Gastrocnemius medialis (tissue), 4 donors: ENCODE results near the gene CCDC92B. TPM values are rescaled to one million over a fixed set of nuclear protein-coding genes. Genes with fewer than 3 reads are reported as not detected.
"Not testable (repeated sequence)": the region's sequence is repeated elsewhere in the genome, so short reads cannot be mapped to it uniquely, and the experiment has no call there.

Experiments
- ATAC-seq, 2 donors: fragments of 150-250 bp; one replicate each; pipeline ENCODE4 v1.9.1; 2016
- DNase-seq, 2 donors: peaks; one replicate each; pipeline ENCODE4 v3.0.0-alpha.2; 2019
- H3K27ac ChIP-seq, 4 donors: fragments of 200-600 bp; sonication (generic); 1 replicate in 1 of 4; 2 replicates in 3 of 4; pipeline ENCODE4 v1.5.1; 2016 to 2018; ENCODE audit warnings: mild to moderate bottlenecking in 2 of 4, moderate library complexity in 1 of 4
- H3K27me3 ChIP-seq, 3 donors: fragments of 200-600 bp; sonication (generic) in 2 of 3; 1 replicate in 1 of 3; 2 replicates in 2 of 3; pipeline versions ENCODE4 v1.5.1 to v1.6.0; 2016 to 2019; ENCODE audit warnings: mild to moderate bottlenecking in 1 of 3, moderate library complexity in 1 of 3
- H3K36me3 ChIP-seq, 2 donors: fragments of 200-600 bp; sonication (generic) in 1 of 2; one replicate each; pipeline ENCODE4 v1.5.1; 2017 to 2018
- H3K4me1 ChIP-seq, 2 donors: fragments of 200-600 bp; sonication (generic) in 1 of 2; one replicate each; pipeline ENCODE4 v1.5.1; 2016 to 2017; ENCODE audit warnings: mild to moderate bottlenecking in 2 of 2
- H3K4me3 ChIP-seq, 4 donors: fragments of 200-600 bp; sonication (generic) in 3 of 4; 1 replicate in 1 of 4; 2 replicates in 3 of 4; pipeline ENCODE4 v1.5.1; 2016 to 2019; ENCODE audit warnings: mild to moderate bottlenecking in 2 of 4
- H3K9me3 ChIP-seq, 3 donors: fragments of 200-600 bp; sonication (generic) in 2 of 3; 1 replicate in 1 of 3; 2 replicates in 2 of 3; pipeline ENCODE4 v1.5.1; 2016 to 2019
- CTCF ChIP-seq, 5 experiments: fragments of 450-650 bp in 3 of 5; fragments of 200-600 bp in 2 of 5; sonication (generic) in 2 of 5; IDR thresholded peaks in 4 of 5; conservative IDR thresholded peaks in 1 of 5; 1 replicate in 4 of 5; 2 replicates in 1 of 5; pipeline ENCODE4 v1.5.1; 2016 to 2019; ENCODE audit warnings: antibody characterized with exemption in 5 of 5, mild to moderate bottlenecking in 3 of 5, moderate library complexity in 3 of 5
- POLR2A ChIP-seq, 2 donors: fragments of 450-650 bp; IDR thresholded peaks; one replicate each; pipeline ENCODE4 v1.6.1; 2017; ENCODE audit warnings: antibody characterized with exemption in 2 of 2, mild to moderate bottlenecking in 2 of 2, moderate library complexity in 2 of 2
- in situ Hi-C, 4 donors: fragments of 200-750 bp; cut with MboI; loops; one replicate each; pipeline versions ENCODE4 v1.15.0 to v1.8.0; 2017; ENCODE audit warnings: low sequenced_read_pairs in 4 of 4
- intact Hi-C: fragments of 100-400 bp; cut with DNase I; formaldehyde crosslinking; loops from one replicate; pipeline ENCODE4 v1.15.1; 2023; ENCODE audit warnings: low total_unique reads
- total RNA-seq, 4 donors: library from RNA; depleted of rRNA; stranded (reverse); fragments of >200 nt; gene quantifications; one replicate each; pipeline versions ENCODE4 v1.1.0 to v1.2.3, GENCODE V29; 2016

The CCDC92B gene
- total RNA-seq, 4 donors from 2014 or later: not detected

DNA sequence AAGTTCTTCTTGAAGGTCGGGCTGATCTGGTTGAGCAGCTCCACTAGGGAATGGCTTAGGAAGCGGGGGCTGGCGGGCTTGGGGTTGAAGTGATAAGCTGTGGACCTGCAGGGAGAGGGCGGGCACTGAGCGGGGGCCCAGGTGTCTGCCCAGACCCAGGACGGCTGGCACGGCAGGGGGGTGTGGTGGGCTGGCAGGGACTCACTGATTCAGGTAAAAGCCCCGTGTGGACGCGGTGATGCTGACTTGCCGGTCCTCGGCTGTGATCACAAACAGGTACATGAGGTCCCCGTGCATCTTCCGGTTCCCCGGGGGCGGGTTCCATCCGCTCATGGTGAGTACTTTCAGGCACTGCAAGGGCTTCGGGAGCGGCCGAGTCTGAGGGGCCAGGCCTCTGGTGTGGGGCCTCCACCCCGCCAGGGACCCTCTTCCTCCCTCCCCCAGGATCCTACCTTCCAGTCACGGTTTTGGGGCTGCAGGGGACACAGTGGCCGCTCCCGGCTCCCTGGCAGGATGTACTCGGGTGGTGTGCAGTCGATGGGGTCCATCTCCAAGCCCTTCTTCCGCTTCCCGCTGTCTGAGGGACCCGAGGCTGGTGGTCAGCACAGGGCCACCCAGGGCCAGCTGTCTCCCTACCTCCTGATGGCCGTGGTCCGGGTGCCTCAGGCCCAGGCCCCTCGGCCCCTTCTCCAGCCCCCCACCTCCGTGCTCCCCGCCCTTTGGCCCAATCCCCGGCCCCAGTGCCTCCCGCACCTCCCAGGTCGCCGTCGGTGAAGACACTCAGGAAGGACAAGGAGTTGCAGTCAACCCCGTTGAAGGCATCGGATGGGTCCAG lies 48.1 kb downstream of the CCDC92B start:
- H3K36me3 ChIP-seq: peaks cover 1 to 63% of the 10 kb centered on the region in 2 donors
- intact Hi-C loops (no loop called here), in situ Hi-C loops (loop anchor here in 1 of 4 donors (25.0 kb wide), 1 partner anchor 289 kb away; the partner anchor contains the start of gene MNT)
- peak overlapping the region in 3 of 4 donors; percentile 95 to 98 (median 97) for H3K27ac ChIP-seq
- H3K4me3 ChIP-seq: no peak overlapping the region
- DNase-seq (peak in 1 of 2 donors; percentile 20), ATAC-seq (no peak)
- peaks cover 21 to 26% of the 10 kb centered on the region in 2 donors for H3K4me1 ChIP-seq
- TF ChIP-seq POLR2A (IDR thresholded peaks at IDR 0.05) (no peak), CTCF (IDR thresholded peaks at IDR 0.05 in 4 of 5, conservative IDR thresholded peaks at IDR 0.05 in 1 of 5) (no peak)
- no peaks in the 10 kb centered on the region for H3K9me3 ChIP-seq
- no peaks in the 10 kb centered on the region for H3K27me3 ChIP-seq

DNA sequence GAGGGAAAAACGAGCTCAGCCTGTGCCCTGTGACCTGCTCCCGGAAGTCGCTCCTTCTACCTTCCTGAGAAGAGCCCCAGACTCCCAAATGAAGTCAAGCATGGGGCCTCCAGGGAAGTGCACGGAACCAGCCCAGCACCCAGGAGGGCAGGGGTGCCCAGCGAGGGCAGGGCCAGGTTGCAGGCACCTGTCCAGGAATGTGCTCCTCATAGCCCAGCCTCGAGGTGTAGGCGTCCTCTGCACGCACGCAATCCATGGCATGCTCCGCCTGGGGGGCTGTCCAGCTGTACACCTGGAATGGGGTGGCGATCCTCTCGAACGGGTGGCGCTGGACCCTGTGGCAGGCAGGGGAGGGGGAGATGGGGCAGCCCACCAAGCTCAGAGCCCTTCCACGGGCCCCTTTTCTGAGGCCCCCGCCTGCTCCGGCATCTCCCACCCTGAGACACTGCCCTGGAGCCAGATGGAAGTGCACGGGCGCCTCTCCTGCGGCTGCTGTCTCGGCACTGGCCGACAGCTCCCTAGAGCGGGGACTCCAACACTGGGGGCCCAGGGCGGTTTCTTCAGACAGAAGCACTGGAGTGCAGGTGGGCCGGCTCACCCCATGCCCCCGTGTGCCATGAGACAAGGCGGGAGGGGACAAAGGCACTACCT lies 48.8 kb downstream of the CCDC92B start:
- Histone ChIP-seq H3K4me3 (no peak overlapping the region), H3K27me3 (no peaks in the 10 kb centered on the region), H3K9me3 (no peaks in the 10 kb centered on the region), H3K36me3 (peaks cover 3 to 70% of the 10 kb centered on the region in 2 donors), H3K4me1 (peaks cover 14 to 18% of the 10 kb centered on the region in 2 donors), H3K27ac (peak overlapping the region; percentile 71 to 98 (median 82))
- in situ Hi-C loops (loop anchor here in 1 of 4 donors (25.0 kb wide), 1 partner anchor 288 kb away; the partner anchor contains the start of gene MNT), intact Hi-C loops (no loop called here)
- ATAC-seq: no peak
- peak in 1 of 2 donors; percentile 17 for DNase-seq
- TF ChIP-seq POLR2A (IDR thresholded peaks at IDR 0.05) (no peak), CTCF (IDR thresholded peaks at IDR 0.05 in 4 of 5, conservative IDR thresholded peaks at IDR 0.05 in 1 of 5) (no peak)

GRCh38 chr17:2700030-2700490 lies 49.4 kb downstream of the CCDC92B start:
- Histone ChIP-seq H3K4me1 (peaks cover 11 to 13% of the 10 kb centered on the region in 2 donors), H3K27me3 (no peaks in the 10 kb centered on the region), H3K9me3 (no peaks in the 10 kb centered on the region), H3K4me3 (no peak overlapping the region), H3K36me3 (peaks cover 3 to 75% of the 10 kb centered on the region in 2 donors), H3K27ac (peak overlapping the region; percentile 71 to 98 (median 82))
- DNase-seq (peak in 1 of 2 donors; percentile 22), ATAC-seq (no peak)
- intact Hi-C loops (no loop called here), in situ Hi-C loops (loop anchor here in 1 of 4 donors (25.0 kb wide), 1 partner anchor 288 kb away; the partner anchor contains the start of gene MNT)
- TF ChIP-seq POLR2A (IDR thresholded peaks at IDR 0.05) (no peak), CTCF (IDR thresholded peaks at IDR 0.05 in 4 of 5, conservative IDR thresholded peaks at IDR 0.05 in 1 of 5) (no peak)

DNA sequence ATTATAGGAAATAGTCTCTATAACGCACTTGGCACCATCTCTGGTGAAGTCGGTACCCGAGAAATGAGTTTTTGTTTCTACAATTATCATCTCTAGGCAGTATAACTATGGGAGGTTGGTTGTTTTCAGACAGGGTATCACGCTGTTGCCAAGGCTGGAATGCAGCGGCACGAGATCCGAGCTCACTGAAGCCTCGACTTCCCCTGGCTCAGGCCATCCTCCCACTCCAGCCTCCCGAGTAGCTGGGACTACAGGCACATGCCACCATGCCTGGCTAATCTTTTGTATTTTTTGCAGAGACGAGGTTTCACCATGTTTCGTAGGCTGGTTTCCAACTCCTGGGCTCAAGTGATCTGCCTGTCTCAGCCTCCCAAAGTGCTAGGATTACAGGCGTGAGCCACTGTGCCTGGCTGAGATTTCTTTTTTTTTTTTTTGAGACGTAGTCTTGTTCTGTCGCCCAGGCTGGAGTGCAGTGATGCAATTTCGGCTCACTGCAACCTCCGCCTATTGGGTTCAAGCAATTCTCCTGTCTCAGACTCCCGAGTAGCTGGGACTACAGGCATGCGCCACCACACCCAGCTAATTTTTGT lies 50.1 kb downstream of the CCDC92B start:
- H3K9me3 ChIP-seq, H3K4me1 ChIP-seq, H3K4me3 ChIP-seq, intact Hi-C loops, H3K27me3 ChIP-seq, in situ Hi-C loops: not testable (repeated sequence)
- peak in 1 of 2 donors; percentile 83 for DNase-seq
- peak; percentile 78 to 81 for ATAC-seq
- H3K36me3 ChIP-seq: peaks cover 3 to 83% of the 10 kb centered on the region in 2 donors
- peak overlapping the region; percentile 71 to 98 (median 82) for H3K27ac ChIP-seq
